Thyroid gland (tissue), 4 donors: ENCODE measurements around the gene CLK2. TPM values are rescaled to one million over a fixed set of nuclear protein-coding genes. Genes with fewer than 3 reads are reported as not detected.

Source experiments
- DNase-seq, 2 donors: peaks; one replicate each; pipeline ENCODE4 v3.0.0-alpha.2; 2019
- H3K27ac ChIP-seq, 3 donors: fragments of 200-600 bp; sonication (generic); 1 replicate in 2 of 3; 2 replicates in 1 of 3; pipeline ENCODE4 v1.5.1; 2016 to 2019; ENCODE audit warnings: mild to moderate bottlenecking in 1 of 3, moderate library complexity in 1 of 3
- H3K27me3 ChIP-seq: fragments of 200-600 bp; sonication (generic); one replicate; pipeline ENCODE4 v1.5.1; 2019
- H3K36me3 ChIP-seq, 2 donors: fragments of 200-600 bp; sonication (generic); one replicate each; pipeline ENCODE4 v1.5.1; 2016 to 2019
- H3K4me1 ChIP-seq, 2 donors: fragments of 200-600 bp; sonication (generic); one replicate each; pipeline ENCODE4 v1.5.1; 2017 to 2019
- H3K4me3 ChIP-seq, 3 donors: fragments of 200-600 bp; sonication (generic); replicated peaks in 1 of 3; 1 replicate in 2 of 3; 2 replicates in 1 of 3; pipeline ENCODE4 v1.5.1; 2016; ENCODE audit warnings: mild to moderate bottlenecking in 1 of 3
- H3K9me3 ChIP-seq: fragments of 200-600 bp; sonication (generic); one replicate; pipeline ENCODE4 v1.5.1; 2017
- POLR2A ChIP-seq, 2 donors: fragments of 450-650 bp; IDR thresholded peaks; one replicate each; pipeline ENCODE4 v1.6.1; 2017; ENCODE audit warnings: antibody characterized with exemption in 2 of 2, mild to moderate bottlenecking in 2 of 2, moderate library complexity in 1 of 2
- WGBS, 2 donors: methylation state at CpG; one replicate each; pipeline ENCODE4 v1.1.5; 2017; 5-methylcytosine and 5-hydroxymethylcytosine counted together
- intact Hi-C: fragments of 100-400 bp; cut with DNase I; formaldehyde crosslinking; loops from one replicate; pipeline ENCODE4 v1.15.1; 2023
- total RNA-seq, 4 donors: library from RNA; depleted of rRNA; stranded (reverse); fragments of >200 nt; gene quantifications; one replicate each; pipeline ENCODE4 v1.2.3, GENCODE V29; 2016
- TF ChIP-seq, protein P1 (sequence below), 6 experiments: fragments of 200-600 bp in 3 of 6; fragments of 450-650 bp in 3 of 6; sonication (generic) in 3 of 6; IDR thresholded peaks; one replicate each; pipeline ENCODE4 v1.5.1; 2016 to 2019; ENCODE audit warnings: antibody characterized with exemption in 6 of 6, mild to moderate bottlenecking in 2 of 6, inconsistent platforms in 1 of 6, moderate library complexity in 1 of 6

CLK2 gene
- total RNA-seq, 4 donors from 2014 or later = 40.0 to 61.6 (median 56.2) TPM

GRCh38 chr1:155287987-155288543, 14.8 kb upstream of the CLK2 start:
- no peaks in the 10 kb centered on the region for H3K4me1 ChIP-seq
- no peaks in the 10 kb centered on the region for H3K9me3 ChIP-seq
- 93 to 100% methylated on average over 1 to 13 of the region's 21 CpGs for WGBS, 2 donors
- no peak for DNase-seq
- intact Hi-C loops = no loop called here
- H3K27me3 ChIP-seq = no peaks in the 10 kb centered on the region
- TF ChIP-seq, protein P1, sequence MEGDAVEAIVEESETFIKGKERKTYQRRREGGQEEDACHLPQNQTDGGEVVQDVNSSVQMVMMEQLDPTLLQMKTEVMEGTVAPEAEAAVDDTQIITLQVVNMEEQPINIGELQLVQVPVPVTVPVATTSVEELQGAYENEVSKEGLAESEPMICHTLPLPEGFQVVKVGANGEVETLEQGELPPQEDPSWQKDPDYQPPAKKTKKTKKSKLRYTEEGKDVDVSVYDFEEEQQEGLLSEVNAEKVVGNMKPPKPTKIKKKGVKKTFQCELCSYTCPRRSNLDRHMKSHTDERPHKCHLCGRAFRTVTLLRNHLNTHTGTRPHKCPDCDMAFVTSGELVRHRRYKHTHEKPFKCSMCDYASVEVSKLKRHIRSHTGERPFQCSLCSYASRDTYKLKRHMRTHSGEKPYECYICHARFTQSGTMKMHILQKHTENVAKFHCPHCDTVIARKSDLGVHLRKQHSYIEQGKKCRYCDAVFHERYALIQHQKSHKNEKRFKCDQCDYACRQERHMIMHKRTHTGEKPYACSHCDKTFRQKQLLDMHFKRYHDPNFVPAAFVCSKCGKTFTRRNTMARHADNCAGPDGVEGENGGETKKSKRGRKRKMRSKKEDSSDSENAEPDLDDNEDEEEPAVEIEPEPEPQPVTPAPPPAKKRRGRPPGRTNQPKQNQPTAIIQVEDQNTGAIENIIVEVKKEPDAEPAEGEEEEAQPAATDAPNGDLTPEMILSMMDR (IDR thresholded peaks at IDR 0.05) = no peak
- TF ChIP-seq POLR2A (IDR thresholded peaks at IDR 0.05) = no peak
- no peak overlapping the region for H3K4me3 ChIP-seq
- no peak overlapping the region for H3K27ac ChIP-seq
- H3K36me3 ChIP-seq = no peaks in the 10 kb centered on the region

DNA sequence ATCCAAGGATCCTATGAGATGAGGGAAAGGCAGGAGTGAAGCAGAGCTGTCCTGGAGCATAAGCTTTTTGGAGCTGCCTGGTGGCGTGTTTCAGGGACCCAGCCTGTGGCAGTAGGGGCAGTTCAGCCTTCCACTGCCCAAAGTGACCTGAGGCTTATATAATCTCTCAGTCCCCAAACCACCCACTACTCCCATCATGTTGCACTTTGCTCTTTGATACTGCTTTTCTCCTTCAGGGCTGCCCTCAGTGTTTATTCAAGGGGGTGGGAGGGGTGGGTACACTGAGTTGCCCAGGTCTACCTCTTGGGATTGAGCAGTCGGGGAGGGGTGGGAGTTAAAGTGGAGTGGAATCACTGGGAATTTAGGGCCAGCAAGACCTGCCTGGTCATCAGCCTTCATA, 13.2 kb upstream of the CLK2 start:
- no peak overlapping the region for H3K4me3 ChIP-seq
- H3K4me1 ChIP-seq = no peaks in the 10 kb centered on the region
- no peak for DNase-seq
- no peak overlapping the region for H3K27ac ChIP-seq
- H3K36me3 ChIP-seq = no peaks in the 10 kb centered on the region
- TF ChIP-seq POLR2A (IDR thresholded peaks at IDR 0.05) = no peak
- TF ChIP-seq, protein P1 (IDR thresholded peaks at IDR 0.05) = no peak
- 100% methylated on average over 2 of the region's 2 CpGs for WGBS, 2 donors
- H3K9me3 ChIP-seq = no peaks in the 10 kb centered on the region
- no peaks in the 10 kb centered on the region for H3K27me3 ChIP-seq
- intact Hi-C loops = no loop called here

DNA sequence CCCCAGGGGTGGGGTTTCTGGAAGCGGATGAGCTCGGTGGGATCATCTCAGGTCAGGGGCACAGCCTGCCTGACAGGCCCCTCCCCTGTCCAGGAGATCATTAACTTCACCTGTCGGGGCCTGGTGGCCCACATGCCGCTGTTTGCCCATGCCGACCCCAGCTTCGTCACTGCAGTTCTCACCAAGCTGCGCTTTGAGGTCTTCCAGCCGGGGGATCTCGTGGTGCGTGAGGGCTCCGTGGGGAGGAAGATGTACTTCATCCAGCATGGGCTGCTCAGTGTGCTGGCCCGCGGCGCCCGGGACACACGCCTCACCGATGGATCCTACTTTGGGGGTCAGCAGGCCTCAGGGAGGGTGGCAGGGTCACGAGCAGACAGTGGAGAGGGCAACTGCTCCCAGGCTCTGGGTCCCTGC, 12.3 kb upstream of the CLK2 start:
- no peaks in the 10 kb centered on the region for H3K4me1 ChIP-seq
- no peaks in the 10 kb centered on the region for H3K36me3 ChIP-seq
- no peaks in the 10 kb centered on the region for H3K9me3 ChIP-seq
- 83 to 93% methylated on average over 10 to 18 of the region's 18 CpGs for WGBS, 2 donors
- intact Hi-C loops = no loop called here
- H3K27ac ChIP-seq = no peak overlapping the region
- H3K4me3 ChIP-seq = no peak overlapping the region
- DNase-seq = no peak
- H3K27me3 ChIP-seq = no peaks in the 10 kb centered on the region
- TF ChIP-seq, protein P1 (IDR thresholded peaks at IDR 0.05) = no peak
- TF ChIP-seq POLR2A (IDR thresholded peaks at IDR 0.05) = no peak

DNA sequence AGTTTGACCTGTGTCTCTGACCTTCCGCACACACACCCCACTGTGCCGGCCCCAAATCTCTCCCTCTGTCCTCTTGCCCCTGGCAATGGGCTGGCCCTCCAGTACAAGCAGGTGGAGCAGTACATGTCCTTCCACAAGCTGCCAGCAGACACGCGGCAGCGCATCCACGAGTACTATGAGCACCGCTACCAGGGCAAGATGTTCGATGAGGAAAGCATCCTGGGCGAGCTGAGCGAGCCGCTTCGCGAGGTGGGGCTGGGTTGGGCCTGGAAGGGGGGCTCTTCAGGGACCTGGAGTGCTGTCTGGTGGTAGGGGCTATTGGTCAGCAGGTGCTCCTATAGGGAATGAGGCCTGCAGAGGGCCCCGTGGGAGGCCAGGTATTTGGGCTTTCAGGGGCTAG, 11.8 kb upstream of the CLK2 start:
- H3K27ac ChIP-seq = no peak overlapping the region
- H3K9me3 ChIP-seq = no peaks in the 10 kb centered on the region
- H3K27me3 ChIP-seq = no peaks in the 10 kb centered on the region
- no peak for TF ChIP-seq POLR2A (IDR thresholded peaks at IDR 0.05)
- TF ChIP-seq, protein P1 (IDR thresholded peaks at IDR 0.05) = no peak
- H3K4me1 ChIP-seq = no peaks in the 10 kb centered on the region
- WGBS, 2 donors = 87 to 90% methylated on average over 14 of the region's 14 CpGs
- no peak for DNase-seq
- intact Hi-C loops = no loop called here
- H3K4me3 ChIP-seq = no peak overlapping the region
- no peaks in the 10 kb centered on the region for H3K36me3 ChIP-seq

DNA sequence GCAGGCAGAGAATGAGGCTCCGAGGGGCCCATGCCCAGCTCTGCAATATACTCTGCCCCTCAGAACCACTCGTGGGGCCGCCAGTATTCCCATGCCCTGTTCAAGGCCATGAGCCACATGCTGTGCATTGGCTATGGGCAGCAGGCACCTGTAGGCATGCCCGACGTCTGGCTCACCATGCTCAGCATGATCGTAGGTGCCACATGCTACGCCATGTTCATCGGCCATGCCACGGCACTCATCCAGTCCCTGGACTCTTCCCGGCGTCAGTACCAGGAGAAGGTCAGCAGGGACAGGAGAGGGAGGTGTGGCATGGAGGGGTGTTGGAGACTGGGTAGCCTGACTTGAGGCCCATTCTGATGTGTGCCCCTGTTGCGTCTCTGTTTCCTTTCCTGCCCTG, 11.2 kb upstream of the CLK2 start:
- H3K4me3 ChIP-seq = no peak overlapping the region
- no peak overlapping the region for H3K27ac ChIP-seq
- no peaks in the 10 kb centered on the region for H3K36me3 ChIP-seq
- WGBS, 2 donors = 93 to 98% methylated on average over 2 to 11 of the region's 12 CpGs
- no peaks in the 10 kb centered on the region for H3K9me3 ChIP-seq
- TF ChIP-seq POLR2A (IDR thresholded peaks at IDR 0.05) = no peak
- TF ChIP-seq, protein P1 (IDR thresholded peaks at IDR 0.05) = no peak
- no peaks in the 10 kb centered on the region for H3K27me3 ChIP-seq
- no peak for DNase-seq
- intact Hi-C loops = no loop called here
- no peaks in the 10 kb centered on the region for H3K4me1 ChIP-seq
